Measurements from ENCODE around the gene ZBTB7C. TPM values are rescaled to one million over a fixed set of nuclear protein-coding genes. Genes with fewer than 3 reads are reported as not detected.

The ZBTB7C gene
- total RNA-seq, 2 donors from 2014 or later: 25.1 to 36.4 TPM

- H3K27ac ChIP-seq: no peak overlapping the region
- no peak for TF ChIP-seq CTCF (IDR thresholded peaks at IDR 0.05)
Measured at GRCh38 chr18:48122816-48123215, 286.4 kb downstream of the ZBTB7C start.

GRCh38 chr18:48122376-48122775 lies 286.8 kb downstream of the ZBTB7C start:
- no peak for DNase-seq
- no peaks in the 10 kb centered on the region for H3K36me3 ChIP-seq
- no peak overlapping the region for H3K27ac ChIP-seq
- no peak for TF ChIP-seq CTCF (IDR thresholded peaks at IDR 0.05)
- H3K4me1 ChIP-seq: no peaks in the 10 kb centered on the region
- H3K9ac ChIP-seq (ENCODE audit: low read depth in 2 of 2, low read length in 2 of 2): no peak overlapping the region
- H3K27me3 ChIP-seq: no peaks in the 10 kb centered on the region
- H3K9me3 ChIP-seq: no peaks in the 10 kb centered on the region
- intact Hi-C loops (cut with DNase I): no loop called here
- H3K4me3 ChIP-seq: no peak overlapping the region

More at GRCh38 chr18:48122816-48123215, 286.4 kb downstream of the ZBTB7C start:
- Histone ChIP-seq H3K9me3 (no peaks in the 10 kb centered on the region), H3K4me1 (no peaks in the 10 kb centered on the region), H3K36me3 (no peaks in the 10 kb centered on the region), H3K4me3 (no peak overlapping the region), H3K27me3 (no peaks in the 10 kb centered on the region), H3K9ac (ENCODE audit: low read depth in 2 of 2, low read length in 2 of 2) (no peak overlapping the region)
- no peak for DNase-seq
- intact Hi-C loops (cut with DNase I): no loop called here

GRCh38 chr18:48121752-48122151 lies 287.4 kb downstream of the ZBTB7C start:
- Histone ChIP-seq H3K9me3 (no peaks in the 10 kb centered on the region), H3K27me3 (no peaks in the 10 kb centered on the region), H3K36me3 (no peaks in the 10 kb centered on the region), H3K4me1 (no peaks in the 10 kb centered on the region), H3K27ac (no peak overlapping the region), H3K4me3 (no peak overlapping the region), H3K9ac (ENCODE audit: low read depth in 2 of 2, low read length in 2 of 2) (no peak overlapping the region)
- intact Hi-C loops (cut with DNase I): no loop called here
- no peak for TF ChIP-seq CTCF (IDR thresholded peaks at IDR 0.05)
- DNase-seq: no peak

GRCh38 chr18:48119204-48119603 lies 290.0 kb downstream of the ZBTB7C start:
- intact Hi-C loops (cut with DNase I): no loop called here
- DNase-seq: no peak
- no peak overlapping the region for H3K4me3 ChIP-seq
- H3K4me1 ChIP-seq: no peaks in the 10 kb centered on the region
- no peak for TF ChIP-seq CTCF (IDR thresholded peaks at IDR 0.05)
- no peaks in the 10 kb centered on the region for H3K9me3 ChIP-seq
- H3K9ac ChIP-seq (ENCODE audit: low read depth in 2 of 2, low read length in 2 of 2): no peak overlapping the region
- no peaks in the 10 kb centered on the region for H3K27me3 ChIP-seq
- H3K27ac ChIP-seq: no peak overlapping the region
- H3K36me3 ChIP-seq: no peaks in the 10 kb centered on the region

GRCh38 chr18:48116873-48117630 lies 292.1 kb downstream of the ZBTB7C start:
- no peaks in the 10 kb centered on the region for H3K27me3 ChIP-seq
- H3K36me3 ChIP-seq: no peaks in the 10 kb centered on the region
- no peak for TF ChIP-seq CTCF (IDR thresholded peaks at IDR 0.05)
- no peak overlapping the region for H3K4me3 ChIP-seq
- H3K4me1 ChIP-seq: no peaks in the 10 kb centered on the region
- H3K9ac ChIP-seq (ENCODE audit: low read depth in 2 of 2, low read length in 2 of 2): no peak overlapping the region
- no peak overlapping the region for H3K27ac ChIP-seq
- DNase-seq: no peak
- H3K9me3 ChIP-seq: no peaks in the 10 kb centered on the region
- intact Hi-C loops (cut with DNase I): no loop called here

Data from colonic mucosa (tissue), 4 donors.